Activated CD4-positive, alpha-beta T cell treated with anti-CD3 and anti-CD28 coated beads for 24 hours (primary cell): ENCODE measurements around the gene EXD2.

Experiments used
- DNase-seq, 2 donors: peaks; one replicate each; pipeline ENCODE4 v3.0.0-alpha.2; 2020; ENCODE audit warnings: low read depth in 2 of 2

The EXD2 gene

GRCh38 chr14:69247676-69248440 is 56.6 kb downstream of the EXD2 start:
- DNase-seq = no peak

DNA sequence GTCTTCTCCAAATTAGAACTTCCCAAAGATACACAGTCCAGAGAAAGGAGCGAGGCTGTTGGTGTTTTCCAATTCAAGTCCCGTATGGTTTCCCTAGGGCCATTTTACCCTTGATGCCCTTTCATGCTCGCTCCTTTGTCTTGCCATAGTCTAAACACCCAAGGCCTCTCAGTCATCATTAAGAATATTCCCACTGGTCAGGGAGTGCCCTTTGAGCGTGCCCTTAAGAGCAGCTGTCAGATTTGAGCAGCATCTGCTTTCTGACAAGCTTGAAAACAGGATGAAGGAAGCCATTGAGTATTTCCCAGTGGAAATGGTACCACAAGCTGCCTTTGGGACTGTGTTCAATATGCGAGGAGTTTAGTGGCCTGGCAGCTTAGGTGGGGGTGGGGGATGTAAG is 58.3 kb downstream of the EXD2 start:
- no peak for DNase-seq

DNA sequence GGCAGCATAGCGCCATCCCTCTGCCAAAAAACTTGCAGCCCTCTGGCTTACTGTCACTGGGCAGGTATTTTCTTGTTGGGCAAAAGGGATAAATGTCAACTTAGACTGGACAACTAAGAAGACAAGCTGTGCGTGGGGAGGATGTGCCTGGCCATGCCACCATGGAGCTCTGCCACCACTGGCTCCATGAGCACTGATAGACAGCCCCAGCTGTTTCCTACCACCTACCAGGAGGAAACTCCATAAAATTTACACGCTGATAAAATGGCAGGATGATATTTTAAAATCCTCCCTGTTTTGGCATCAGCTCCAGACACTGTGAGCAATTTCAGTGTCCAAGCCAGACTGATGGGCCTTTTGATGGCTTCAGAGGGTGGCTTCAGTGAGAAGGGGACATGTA is 61.6 kb downstream of the EXD2 start:
- DNase-seq = no peak

DNA sequence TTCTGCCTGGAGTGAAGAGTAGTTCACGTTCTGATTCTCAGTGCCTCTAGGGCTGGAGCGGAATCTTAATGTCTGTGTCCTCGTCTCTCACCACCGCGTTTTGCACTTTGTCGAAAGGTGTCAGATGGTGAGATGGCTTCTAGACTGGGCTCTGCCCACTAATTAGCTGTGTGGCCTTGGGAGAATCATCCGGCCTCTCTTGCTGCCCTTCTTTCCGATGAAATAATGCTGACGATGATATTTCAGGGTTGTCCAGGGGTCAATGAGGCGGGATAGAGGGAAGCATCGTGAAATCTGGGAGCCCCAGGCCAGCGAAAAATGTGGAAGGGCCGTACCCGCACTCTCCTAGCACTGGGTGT is 67.8 kb downstream of the EXD2 start:
- no peak for DNase-seq

- DNase-seq = no peak
Observed at GRCh38 chr14:69259527-69260189, 68.4 kb downstream of the EXD2 start, which contains the start of gene GALNT16. TSS of gene GALNT16 (plus strand) at chr14:69260158. CDS start at chr14:69260291, 133 bp downstream.

- no peak for DNase-seq
Observed at GRCh38 chr14:69260190-69260860, 69.0 kb downstream of the EXD2 start.

DNA sequence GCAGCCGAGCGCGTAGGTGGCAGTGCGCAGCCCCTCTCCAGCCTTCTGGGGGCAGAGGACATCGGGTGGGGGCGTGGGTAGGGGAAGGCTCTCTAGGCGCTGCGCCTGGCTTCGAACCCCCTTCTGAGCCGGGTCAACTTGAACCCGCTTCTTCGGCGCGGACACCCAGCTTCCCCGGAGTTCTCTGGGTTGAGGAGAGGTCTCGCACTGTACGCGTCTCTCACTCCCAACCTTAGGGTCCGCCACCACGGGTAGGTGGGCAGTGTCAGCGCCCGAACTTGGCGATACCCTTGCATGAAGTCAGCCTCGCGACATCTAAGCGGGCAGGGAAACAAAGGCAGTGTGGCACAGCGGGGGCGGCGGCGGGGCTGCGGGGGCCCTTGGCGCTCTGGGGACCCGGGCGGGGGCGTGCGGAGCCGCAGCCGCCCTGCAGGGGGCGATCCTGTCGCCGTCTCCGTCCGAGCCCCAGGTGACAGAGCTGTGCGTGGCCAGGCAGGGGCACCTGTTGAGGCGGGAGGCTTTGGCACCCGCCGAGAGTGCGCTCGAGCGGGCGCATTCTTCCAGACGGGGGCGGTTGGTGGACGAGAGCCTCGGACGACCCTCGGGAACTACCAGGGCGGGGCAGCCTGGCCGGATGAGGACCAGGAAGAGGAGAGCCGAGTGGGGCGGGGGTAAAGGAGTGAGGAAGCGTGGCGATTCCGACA is 69.7 kb downstream of the EXD2 start:
- DNase-seq = peak in 1 of 2 donors; percentile 47

GRCh38 chr14:69261761-69262331 is 70.5 kb downstream of the EXD2 start:
- no peak for DNase-seq

DNA sequence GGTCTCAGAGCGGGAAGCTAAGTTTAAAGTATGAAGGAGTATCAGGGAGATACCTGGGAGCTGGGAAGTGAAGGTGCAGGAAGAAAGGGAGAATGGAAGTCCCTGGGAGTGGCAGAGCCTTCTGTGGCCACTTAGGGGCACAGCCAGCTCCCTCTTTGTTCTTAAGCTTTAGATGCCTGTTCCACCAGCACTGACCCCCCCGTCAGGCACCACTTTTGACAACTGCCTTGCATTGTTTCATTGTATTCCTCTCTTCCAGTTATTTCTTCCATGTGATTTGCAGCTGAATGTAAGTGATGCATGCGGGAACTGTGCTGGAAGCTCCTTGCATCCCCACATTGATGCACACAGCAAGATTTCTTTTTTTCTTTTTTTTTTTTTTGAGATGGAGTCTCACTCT is 71.2 kb downstream of the EXD2 start:
- DNase-seq = no peak

GRCh38 chr14:69263364-69263763 is 72.1 kb downstream of the EXD2 start:
- DNase-seq = no peak

DNA sequence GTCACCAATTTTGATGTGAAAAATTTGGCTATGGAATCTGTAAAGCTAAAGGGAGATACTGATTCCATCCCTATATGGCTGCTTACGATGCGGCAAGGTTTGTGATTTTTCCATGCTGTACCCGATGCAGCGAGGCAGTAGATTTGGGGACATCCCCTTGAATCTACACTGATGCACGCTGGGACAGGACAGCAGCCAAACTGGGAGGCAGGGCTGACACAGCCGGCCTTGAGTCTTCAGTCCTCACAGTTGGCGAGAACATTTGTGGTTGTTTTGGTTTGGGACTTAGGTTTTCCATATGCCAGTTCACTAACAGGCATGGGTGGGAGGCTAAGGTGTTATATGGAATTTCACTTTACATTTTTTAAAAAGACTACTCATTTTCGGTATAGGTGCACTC is 72.5 kb downstream of the EXD2 start:
- no peak for DNase-seq

DNA sequence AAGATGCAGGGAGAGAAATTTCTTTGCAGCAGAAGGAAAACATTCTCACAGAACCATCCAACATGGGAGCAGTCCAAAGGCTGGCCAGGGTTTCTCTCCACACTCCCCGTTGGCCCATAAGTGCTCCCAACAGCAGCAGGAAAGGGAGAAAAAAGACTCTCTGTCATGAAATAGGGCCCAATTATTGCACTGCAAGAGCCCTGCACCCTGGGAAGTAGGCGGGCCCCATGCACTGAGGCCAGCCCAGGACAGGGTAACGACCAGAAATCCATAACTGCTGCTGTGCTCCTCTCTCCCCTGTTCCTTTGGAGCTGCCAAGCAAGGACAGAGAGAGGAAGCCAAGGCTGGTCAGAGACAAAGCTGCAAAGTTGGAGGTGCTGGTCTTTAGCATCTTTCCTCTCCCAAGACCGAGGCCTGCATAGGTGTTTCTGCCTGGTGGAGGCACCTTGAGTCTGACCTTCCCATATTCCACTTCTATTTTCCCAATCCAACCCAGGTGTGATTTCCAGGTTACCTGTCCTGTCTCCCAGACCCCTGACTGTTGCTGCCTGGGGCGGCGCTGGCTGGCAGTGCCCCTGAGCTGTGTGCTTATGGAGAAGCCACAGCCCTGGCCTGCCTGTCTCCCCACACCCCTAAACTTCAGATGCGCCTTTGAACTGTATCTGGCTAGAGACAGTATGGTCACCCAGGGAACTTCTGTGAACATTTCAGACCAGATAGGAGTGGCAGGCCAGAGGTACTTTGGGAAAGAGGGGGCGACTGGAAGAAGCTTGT is 75.5 kb downstream of the EXD2 start:
- DNase-seq = no peak

- DNase-seq = no peak
Observed at GRCh38 chr14:69267492-69267891, 76.2 kb downstream of the EXD2 start.

DNA sequence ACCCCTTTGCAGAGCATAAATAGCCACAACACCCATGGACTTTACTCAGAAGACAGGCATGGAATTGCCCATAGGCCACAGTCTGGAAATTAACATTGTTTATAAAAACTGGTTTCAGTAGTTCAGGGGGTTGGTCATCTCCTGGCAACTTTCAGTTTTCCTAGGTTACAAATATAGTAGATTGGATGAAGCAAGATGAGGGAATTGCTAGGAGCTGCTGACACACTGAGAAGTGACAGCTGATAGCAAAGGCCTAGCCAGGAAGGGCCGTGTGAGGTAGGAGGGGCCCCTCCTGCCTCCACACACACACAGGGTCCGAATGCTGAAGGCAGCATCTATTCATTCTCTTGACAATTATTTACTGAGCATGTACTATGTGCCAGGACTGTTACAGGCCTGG is 76.9 kb downstream of the EXD2 start:
- no peak for DNase-seq

DNA sequence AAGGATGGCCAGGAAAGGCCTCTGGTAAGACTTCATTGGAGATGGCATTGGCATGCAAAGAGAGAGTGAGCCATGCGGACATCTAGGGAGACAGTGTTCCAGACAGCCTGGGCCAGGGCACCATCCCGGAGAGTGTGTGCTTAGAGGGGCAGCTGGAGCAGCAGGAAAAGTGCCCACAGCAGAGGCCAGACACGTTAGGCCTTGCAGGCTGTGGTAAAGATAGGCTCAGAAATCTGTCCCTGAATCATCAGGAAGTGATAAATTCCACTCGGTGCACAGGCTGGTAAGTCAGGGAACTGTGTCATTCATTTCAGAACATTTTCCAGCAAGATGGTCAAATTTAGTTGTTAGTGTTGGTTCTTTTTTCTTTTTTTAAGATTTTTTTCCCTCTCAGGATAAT is 77.5 kb downstream of the EXD2 start:
- DNase-seq = no peak

- no peak for DNase-seq
Observed at GRCh38 chr14:69269381-69269780, 78.1 kb downstream of the EXD2 start.

- DNase-seq = no peak
Observed at GRCh38 chr14:69270097-69270496, 78.8 kb downstream of the EXD2 start.

DNA sequence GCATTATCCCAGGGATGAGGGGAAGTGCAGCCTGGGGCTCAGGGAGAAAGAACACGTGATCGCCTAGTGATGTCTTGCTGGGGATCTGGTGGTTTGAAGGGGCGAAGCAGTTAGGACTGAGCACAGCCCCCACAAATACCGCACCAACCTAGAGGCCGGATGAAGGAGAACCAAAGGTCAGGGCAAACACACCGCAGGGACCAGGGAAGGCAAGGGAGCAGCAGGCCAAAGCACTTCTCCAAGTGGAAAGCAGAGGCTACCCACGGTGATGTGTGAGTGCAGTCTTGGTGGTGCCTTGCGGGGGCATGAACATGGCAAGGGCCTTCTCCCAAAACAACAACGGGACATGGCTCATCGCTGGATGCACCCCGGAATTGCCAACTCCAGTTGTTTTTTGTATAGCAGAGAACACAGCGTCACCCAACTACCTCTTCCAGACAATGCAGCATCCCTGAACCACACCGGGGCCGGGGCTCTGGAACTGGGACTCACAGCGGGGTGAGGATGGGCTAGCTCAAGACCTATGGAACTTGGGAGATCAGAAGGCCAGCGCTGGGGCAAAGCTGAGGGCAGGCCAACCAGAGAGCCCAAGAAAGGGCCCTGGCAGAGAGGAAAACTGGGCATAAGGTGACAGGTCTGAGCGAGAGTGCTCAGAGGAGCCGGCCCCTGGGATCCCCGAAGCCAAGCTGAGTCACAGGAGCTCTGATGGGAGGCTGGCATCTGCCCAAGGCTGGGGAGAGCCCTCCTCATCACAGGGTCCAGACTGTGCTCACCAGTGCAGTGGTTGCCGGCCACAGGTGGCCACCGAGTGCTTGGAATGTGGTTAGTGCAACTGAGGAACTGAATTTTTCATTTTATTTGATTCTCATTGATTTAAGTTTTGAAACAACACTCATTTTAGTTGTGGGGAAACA is 79.8 kb downstream of the EXD2 start:
- no peak for DNase-seq

GRCh38 chr14:69274321-69274720 is 83.0 kb downstream of the EXD2 start:
- no peak for DNase-seq

DNA sequence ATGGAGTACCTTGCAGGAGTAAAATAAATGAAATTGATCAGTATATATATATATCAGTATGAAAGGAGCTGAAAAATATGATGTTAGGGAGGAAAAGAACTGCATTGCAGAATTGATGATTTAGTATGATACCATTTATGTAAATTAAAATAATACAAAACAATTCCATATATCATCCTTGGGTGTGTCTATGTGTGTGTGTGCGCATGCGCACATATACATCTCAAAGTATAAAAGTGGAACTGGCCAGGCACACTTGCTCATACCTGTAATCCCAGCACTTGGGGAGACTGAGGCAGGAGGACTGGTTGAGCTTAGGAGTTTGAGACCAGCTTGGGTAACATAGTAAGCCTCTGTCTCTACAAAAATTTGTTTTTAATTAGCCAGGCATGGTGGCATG is 84.0 kb downstream of the EXD2 start:
- no peak for DNase-seq
